Calu3 (cell line): ENCODE results near the gene MTPN. TPM values are rescaled to one million over a fixed set of nuclear protein-coding genes. Genes with fewer than 3 reads are reported as not detected.

ENCODE experiments used
- BruUV-seq: library from RNA; stranded (reverse); fragments of 400-500 nt; replicated peaks from 2 replicates; lab custom pipeline; 2021; lab: Mats Ljungman, UMichigan
- CTCF ChIA-PET: fragments of 300-600 bp; sonication (Branson Sonifier 250); formaldehyde crosslinking; loops from one replicate; lab custom pipeline; 2022; ENCODE audit warnings: antibody characterized with exemption; lab: Charles Lee
- DNase-seq: peaks from one replicate; pipeline ENCODE4 v3.0.0; 2022
- H3K27ac Mint-ChIP-seq: one replicate; pipeline ENCODE4 v1.8.0; 2022; ENCODE audit warnings: mixed read lengths; ENCODE audit not compliant: unreplicated experiment
- H3K27me3 Mint-ChIP-seq: one replicate; pipeline ENCODE4 v1.8.0; 2022; ENCODE audit warnings: mixed read lengths; ENCODE audit not compliant: unreplicated experiment
- H3K36me3 Mint-ChIP-seq: one replicate; pipeline ENCODE4 v1.8.0; 2022; ENCODE audit warnings: mild to moderate bottlenecking, moderate library complexity, mixed read lengths; ENCODE audit not compliant: insufficient read depth, unreplicated experiment
- H3K4me1 Mint-ChIP-seq: one replicate; pipeline ENCODE4 v1.8.0; 2022; ENCODE audit warnings: mild to moderate bottlenecking, low read depth, mixed read lengths; ENCODE audit not compliant: unreplicated experiment
- H3K4me3 Mint-ChIP-seq: one replicate; pipeline ENCODE4 v1.8.0; 2022; ENCODE audit warnings: mild to moderate bottlenecking, low read depth, moderate library complexity, mixed read lengths; ENCODE audit not compliant: unreplicated experiment
- H3K9me3 Mint-ChIP-seq: one replicate; pipeline ENCODE4 v1.8.0; 2022; ENCODE audit warnings: low read depth, mixed read lengths; ENCODE audit not compliant: unreplicated experiment
- intact Hi-C: fragments of 100-400 bp; cut with micrococcal nuclease; formaldehyde crosslinking; loops from one replicate; pipeline ENCODE4 v1.10.0; 2022; ENCODE audit not compliant: unreplicated experiment
- total RNA-seq: library from RNA; stranded (reverse); gene quantifications from 2 replicates; pipeline ENCODE4 v1.2.3, GENCODE V29; 2022
- TF ChIP-seq, protein P1 (sequence below): fragments of 200-600 bp; IDR thresholded peaks from one replicate; pipeline ENCODE4 v1.8.0; 2022; ENCODE audit warnings: antibody characterized with exemption; ENCODE audit not compliant: unreplicated experiment

Gene MTPN
- total RNA-seq, 1 experiment from 2014 or later: 122 TPM

DNA sequence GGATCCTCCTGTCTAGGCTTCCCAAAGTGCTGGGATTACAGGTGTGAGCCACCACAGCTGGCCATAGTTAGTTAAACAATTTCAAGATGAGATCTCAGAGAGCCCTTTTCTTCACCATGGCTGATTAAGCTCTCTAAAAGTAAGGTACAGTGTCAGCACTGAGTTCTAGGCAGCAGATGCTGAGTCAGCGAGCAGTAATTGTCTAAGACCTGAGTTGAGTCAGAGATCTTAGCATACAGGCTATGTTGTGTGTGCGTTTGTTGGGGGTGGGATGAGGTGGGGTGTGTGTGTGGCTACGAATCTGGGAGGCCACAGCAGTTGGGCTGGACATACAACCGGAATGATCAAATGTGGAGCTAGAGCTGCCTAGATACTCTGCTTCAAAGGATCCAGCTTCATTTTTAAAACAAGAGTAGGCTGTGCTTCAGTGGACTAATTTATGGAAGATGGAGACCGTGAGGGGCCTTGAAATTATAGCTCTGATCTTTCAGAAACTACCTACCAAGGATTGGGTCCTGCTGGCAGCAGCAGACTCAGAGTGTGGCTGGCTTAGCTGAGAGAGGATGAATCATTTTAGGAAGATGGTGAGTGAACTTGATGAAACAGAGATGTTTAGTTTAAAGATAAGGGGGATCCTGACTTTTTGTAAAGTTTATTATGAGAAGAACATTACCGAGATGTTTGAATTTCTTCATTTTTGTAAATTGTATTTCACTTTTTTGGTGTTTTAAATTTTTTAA is 17.5 kb upstream of the MTPN start:
- intact Hi-C loops: no loop called here
- Mint-ChIP-seq H3K27me3 (no peaks in the 10 kb centered on the region), H3K9me3 (no peaks in the 10 kb centered on the region), H3K36me3 (no peaks in the 10 kb centered on the region), H3K4me3 (no peak overlapping the region), H3K27ac (no peak overlapping the region), H3K4me1 (no peaks in the 10 kb centered on the region)
- BruUV-seq: no TSS peak
- DNase-seq: no peak
- TF ChIP-seq, protein P1, sequence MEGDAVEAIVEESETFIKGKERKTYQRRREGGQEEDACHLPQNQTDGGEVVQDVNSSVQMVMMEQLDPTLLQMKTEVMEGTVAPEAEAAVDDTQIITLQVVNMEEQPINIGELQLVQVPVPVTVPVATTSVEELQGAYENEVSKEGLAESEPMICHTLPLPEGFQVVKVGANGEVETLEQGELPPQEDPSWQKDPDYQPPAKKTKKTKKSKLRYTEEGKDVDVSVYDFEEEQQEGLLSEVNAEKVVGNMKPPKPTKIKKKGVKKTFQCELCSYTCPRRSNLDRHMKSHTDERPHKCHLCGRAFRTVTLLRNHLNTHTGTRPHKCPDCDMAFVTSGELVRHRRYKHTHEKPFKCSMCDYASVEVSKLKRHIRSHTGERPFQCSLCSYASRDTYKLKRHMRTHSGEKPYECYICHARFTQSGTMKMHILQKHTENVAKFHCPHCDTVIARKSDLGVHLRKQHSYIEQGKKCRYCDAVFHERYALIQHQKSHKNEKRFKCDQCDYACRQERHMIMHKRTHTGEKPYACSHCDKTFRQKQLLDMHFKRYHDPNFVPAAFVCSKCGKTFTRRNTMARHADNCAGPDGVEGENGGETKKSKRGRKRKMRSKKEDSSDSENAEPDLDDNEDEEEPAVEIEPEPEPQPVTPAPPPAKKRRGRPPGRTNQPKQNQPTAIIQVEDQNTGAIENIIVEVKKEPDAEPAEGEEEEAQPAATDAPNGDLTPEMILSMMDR: no peak
- CTCF ChIA-PET: no interaction called here

DNA sequence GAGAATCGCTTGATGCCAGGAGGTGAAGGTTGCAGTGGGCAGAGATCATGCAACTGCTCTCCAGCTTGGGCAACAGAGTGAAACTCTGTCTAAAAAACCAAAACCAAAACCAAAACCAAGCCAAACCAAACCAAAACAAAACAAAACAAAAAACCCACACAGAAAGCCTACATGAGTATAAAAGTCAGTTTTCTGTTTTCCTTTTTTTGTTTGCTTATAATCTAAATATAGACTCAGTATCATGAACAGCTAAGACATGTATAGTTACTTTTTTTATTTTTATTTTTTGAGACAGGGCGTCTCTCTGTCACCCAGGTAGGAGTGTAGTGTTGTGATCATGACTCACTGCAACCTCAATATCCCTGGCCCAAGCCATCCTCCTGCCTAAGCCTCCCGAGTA is 16.8 kb upstream of the MTPN start:
- H3K27me3 Mint-ChIP-seq: no peaks in the 10 kb centered on the region
- H3K36me3 Mint-ChIP-seq: no peaks in the 10 kb centered on the region
- CTCF ChIA-PET: no interaction called here
- intact Hi-C loops: no loop called here
- no peak for DNase-seq
- BruUV-seq: no TSS peak
- no peak overlapping the region for H3K4me3 Mint-ChIP-seq
- no peaks in the 10 kb centered on the region for H3K4me1 Mint-ChIP-seq
- H3K9me3 Mint-ChIP-seq: no peaks in the 10 kb centered on the region
- no peak overlapping the region for H3K27ac Mint-ChIP-seq
- TF ChIP-seq, protein P1: no peak

DNA sequence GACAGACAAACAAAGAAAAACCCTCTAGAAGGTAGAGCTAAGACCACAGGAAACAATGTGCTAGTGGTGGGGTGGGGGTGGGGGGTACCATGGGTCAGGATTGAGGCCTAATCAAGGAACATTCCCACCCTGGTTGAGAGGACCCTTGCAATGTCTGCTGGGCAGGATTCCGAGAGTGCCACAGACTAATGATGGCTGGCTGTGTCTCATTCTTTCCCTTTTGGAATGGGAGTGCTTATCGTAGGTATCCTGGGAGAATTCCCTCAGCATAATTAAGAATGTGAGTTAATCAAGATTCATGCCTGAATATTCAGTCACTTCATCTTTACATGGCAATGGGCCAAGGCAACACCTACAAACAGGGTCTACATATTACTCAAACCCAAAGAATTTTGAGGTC is 14.7 kb upstream of the MTPN start:
- no peak for DNase-seq
- no peak overlapping the region for H3K27ac Mint-ChIP-seq
- no peaks in the 10 kb centered on the region for H3K9me3 Mint-ChIP-seq
- intact Hi-C loops: no loop called here
- no peaks in the 10 kb centered on the region for H3K4me1 Mint-ChIP-seq
- BruUV-seq: no TSS peak
- CTCF ChIA-PET: no interaction called here
- TF ChIP-seq, protein P1: no peak
- no peaks in the 10 kb centered on the region for H3K27me3 Mint-ChIP-seq
- no peaks in the 10 kb centered on the region for H3K36me3 Mint-ChIP-seq
- H3K4me3 Mint-ChIP-seq: no peak overlapping the region

DNA sequence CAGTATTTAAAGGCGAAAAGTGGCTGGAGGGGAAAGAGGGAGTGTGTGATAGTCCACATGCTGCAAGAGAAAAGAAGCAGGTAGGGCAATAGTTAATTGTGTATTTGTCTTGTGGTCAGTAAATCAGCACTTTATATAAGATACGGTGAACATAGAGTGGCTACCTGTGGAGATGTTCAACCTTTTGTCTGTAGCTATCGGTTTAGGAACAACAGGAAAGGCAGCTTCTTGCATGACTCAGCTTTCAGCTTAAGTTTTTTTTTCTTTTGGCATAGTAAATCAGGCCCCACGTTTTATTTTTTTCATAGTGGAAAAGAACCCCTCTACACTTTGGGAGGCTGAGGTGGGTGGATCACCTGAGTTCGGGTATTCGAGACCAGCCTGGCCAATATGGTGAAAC is 14.2 kb upstream of the MTPN start:
- H3K27me3 Mint-ChIP-seq: no peaks in the 10 kb centered on the region
- no peak for DNase-seq
- H3K27ac Mint-ChIP-seq: no peak overlapping the region
- intact Hi-C loops: no loop called here
- no peaks in the 10 kb centered on the region for H3K36me3 Mint-ChIP-seq
- H3K9me3 Mint-ChIP-seq: no peaks in the 10 kb centered on the region
- H3K4me1 Mint-ChIP-seq: no peaks in the 10 kb centered on the region
- BruUV-seq: no TSS peak
- TF ChIP-seq, protein P1: no peak
- H3K4me3 Mint-ChIP-seq: no peak overlapping the region
- CTCF ChIA-PET: no interaction called here
